Tibial nerve (tissue), 4 donors: Measurements from ENCODE around the gene VWF. TPM values are rescaled to one million over a fixed set of nuclear protein-coding genes. Genes with fewer than 3 reads are reported as not detected.
A peak's percentile ranks its signal among the peaks of the same experiment; 100 is the strongest.
"Not testable (repeated sequence)": the region's sequence is repeated elsewhere in the genome, so short reads cannot be mapped to it uniquely, and the experiment has no call there.

Source experiments
- DNase-seq, 2 donors: peaks; one replicate each; pipeline ENCODE4 v3.0.0-alpha.2; 2019; ENCODE audit warnings: low spot score in 2 of 2
- H3K27ac ChIP-seq, 4 donors: fragments of 200-600 bp; sonication (generic) in 3 of 4; one replicate each; pipeline ENCODE4 v1.5.1; 2017 to 2019; ENCODE audit warnings: mild to moderate bottlenecking in 1 of 4
- H3K27me3 ChIP-seq, 2 donors: fragments of 200-600 bp; sonication (generic) in 1 of 2; one replicate each; pipeline versions ENCODE4 v1.5.1 to v1.6.0; 2017 to 2019
- H3K36me3 ChIP-seq, 3 donors: fragments of 200-600 bp; sonication (generic); one replicate each; pipeline ENCODE4 v1.5.1; 2018 to 2019
- H3K4me1 ChIP-seq, 4 donors: fragments of 200-600 bp; sonication (generic) in 3 of 4; one replicate each; pipeline ENCODE4 v1.5.1; 2017 to 2019
- H3K4me3 ChIP-seq, 4 donors: fragments of 200-600 bp; sonication (generic) in 3 of 4; one replicate each; pipeline ENCODE4 v1.5.1; 2017 to 2019; ENCODE audit warnings: mild to moderate bottlenecking in 1 of 4, moderate library complexity in 1 of 4
- H3K9me3 ChIP-seq, 4 donors: fragments of 200-600 bp; sonication (generic) in 3 of 4; one replicate each; pipeline ENCODE4 v1.5.1; 2017 to 2019
- EP300 ChIP-seq, 2 donors: sonication (generic); formaldehyde crosslinking; IDR thresholded peaks; one replicate each; pipeline ENCODE4 v1.6.1; 2017; ENCODE audit warnings: antibody characterized with exemption in 2 of 2, mild to moderate bottlenecking in 1 of 2
- POLR2A ChIP-seq, 2 donors: fragments of 450-650 bp; IDR thresholded peaks; one replicate each; pipeline ENCODE4 v1.6.1; 2017; ENCODE audit warnings: antibody characterized with exemption in 2 of 2, mild to moderate bottlenecking in 2 of 2, moderate library complexity in 2 of 2
- WGBS, 2 donors: methylation state at CpG; one replicate each; pipeline ENCODE4 v1.1.5; 2018; 5-methylcytosine and 5-hydroxymethylcytosine counted together
- total RNA-seq, 4 donors: library from RNA; depleted of rRNA; stranded (reverse); fragments of >200 nt; gene quantifications; one replicate each; pipeline ENCODE4 v1.1.0, GENCODE V29; 2016
- TF ChIP-seq, protein P1 (sequence below), 5 experiments: fragments of 200-600 bp in 3 of 5; fragments of 450-650 bp in 2 of 5; sonication (generic) in 3 of 5; IDR thresholded peaks; one replicate each; pipeline ENCODE4 v1.5.1; 2016 to 2019; ENCODE audit warnings: antibody characterized with exemption in 5 of 5, mild to moderate bottlenecking in 3 of 5, moderate library complexity in 2 of 5

Gene VWF
- total RNA-seq, 4 donors from 2014 or later = 82.7 to 311 (median 214) TPM

- DNase-seq = no peak
- Histone ChIP-seq H3K4me3 (no peak overlapping the region), H3K36me3 (peaks cover 0 to 8% (median 0%) of the 10 kb centered on the region in 3 donors), H3K9me3 (peaks cover 0 to 14% (median 0%) of the 10 kb centered on the region in 4 donors), H3K27ac (no peak overlapping the region), H3K4me1 (no peaks in the 10 kb centered on the region), H3K27me3 (no peaks in the 10 kb centered on the region)
- WGBS, 2 donors = 90 to 92% methylated on average over 5 of the region's 5 CpGs
- TF ChIP-seq POLR2A (IDR thresholded peaks at IDR 0.05) (no peak), EP300 (IDR thresholded peaks at IDR 0.05) (no peak)
- TF ChIP-seq, protein P1, sequence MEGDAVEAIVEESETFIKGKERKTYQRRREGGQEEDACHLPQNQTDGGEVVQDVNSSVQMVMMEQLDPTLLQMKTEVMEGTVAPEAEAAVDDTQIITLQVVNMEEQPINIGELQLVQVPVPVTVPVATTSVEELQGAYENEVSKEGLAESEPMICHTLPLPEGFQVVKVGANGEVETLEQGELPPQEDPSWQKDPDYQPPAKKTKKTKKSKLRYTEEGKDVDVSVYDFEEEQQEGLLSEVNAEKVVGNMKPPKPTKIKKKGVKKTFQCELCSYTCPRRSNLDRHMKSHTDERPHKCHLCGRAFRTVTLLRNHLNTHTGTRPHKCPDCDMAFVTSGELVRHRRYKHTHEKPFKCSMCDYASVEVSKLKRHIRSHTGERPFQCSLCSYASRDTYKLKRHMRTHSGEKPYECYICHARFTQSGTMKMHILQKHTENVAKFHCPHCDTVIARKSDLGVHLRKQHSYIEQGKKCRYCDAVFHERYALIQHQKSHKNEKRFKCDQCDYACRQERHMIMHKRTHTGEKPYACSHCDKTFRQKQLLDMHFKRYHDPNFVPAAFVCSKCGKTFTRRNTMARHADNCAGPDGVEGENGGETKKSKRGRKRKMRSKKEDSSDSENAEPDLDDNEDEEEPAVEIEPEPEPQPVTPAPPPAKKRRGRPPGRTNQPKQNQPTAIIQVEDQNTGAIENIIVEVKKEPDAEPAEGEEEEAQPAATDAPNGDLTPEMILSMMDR (IDR thresholded peaks at IDR 0.05) = no peak
Observed at GRCh38 chr12:6029401-6029800, 95.1 kb downstream of the VWF start.

DNA sequence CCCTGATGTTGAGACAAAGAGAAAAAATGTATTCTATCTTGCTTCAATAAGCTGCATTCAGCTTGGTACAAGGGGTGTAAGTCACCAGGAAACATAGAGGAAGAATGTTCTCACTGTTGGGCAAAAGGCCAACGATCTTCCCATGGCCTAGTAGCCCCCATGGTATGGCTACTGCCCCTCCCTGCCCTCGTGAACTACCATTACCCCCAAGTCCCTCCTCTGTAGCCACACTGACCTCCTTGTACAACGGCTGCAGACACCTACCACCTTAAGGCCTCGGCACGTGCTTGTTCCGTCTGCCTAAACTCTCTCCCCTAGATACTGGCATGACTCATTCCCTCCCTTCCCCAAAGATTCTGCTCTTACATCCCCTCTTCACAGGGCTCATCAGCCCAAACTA is 97.5 kb downstream of the VWF start:
- DNase-seq = no peak
- Histone ChIP-seq H3K9me3 (peaks cover 0 to 14% (median 0%) of the 10 kb centered on the region in 4 donors), H3K4me3 (no peak overlapping the region), H3K36me3 (peaks cover 0 to 8% (median 0%) of the 10 kb centered on the region in 3 donors), H3K4me1 (no peaks in the 10 kb centered on the region), H3K27ac (no peak overlapping the region), H3K27me3 (no peaks in the 10 kb centered on the region)
- TF ChIP-seq POLR2A (IDR thresholded peaks at IDR 0.05) = no peak
- no peak for TF ChIP-seq EP300 (IDR thresholded peaks at IDR 0.05)
- TF ChIP-seq, protein P1 (IDR thresholded peaks at IDR 0.05) = no peak
- WGBS, 2 donors = 69 to 73% methylated on average over 6 of the region's 6 CpGs

- not testable (repeated sequence) for H3K4me1 ChIP-seq, H3K4me3 ChIP-seq, H3K27ac ChIP-seq, H3K36me3 ChIP-seq, H3K27me3 ChIP-seq, DNase-seq
- WGBS, 2 donors = 86 to 91% methylated on average over 8 to 9 of the region's 9 CpGs
- H3K9me3 ChIP-seq = peaks cover 0 to 14% (median 0%) of the 10 kb centered on the region in 4 donors
Observed at GRCh38 chr12:6025703-6026298, 98.7 kb downstream of the VWF start.

DNA sequence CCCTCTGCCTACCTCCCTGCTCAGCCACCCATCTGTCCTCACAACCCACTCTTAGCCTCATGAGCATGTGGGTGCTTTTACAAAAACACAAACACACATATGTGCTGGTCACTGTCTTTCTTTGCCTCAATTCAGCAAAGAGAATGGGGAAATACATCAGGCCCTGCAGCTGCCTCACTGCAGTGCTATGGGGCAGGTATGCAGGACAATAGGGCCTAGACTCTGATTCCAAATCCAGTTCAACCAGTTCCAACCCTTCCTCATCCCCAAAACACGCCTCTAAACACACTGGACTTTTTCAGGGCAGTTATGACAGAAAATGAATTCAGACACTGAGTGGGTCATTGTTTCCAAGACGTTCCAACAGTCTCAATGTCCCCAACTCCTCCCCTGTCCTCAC is 100.4 kb downstream of the VWF start:
- H3K36me3 ChIP-seq, DNase-seq, H3K27me3 ChIP-seq, H3K4me1 ChIP-seq, H3K4me3 ChIP-seq: not testable (repeated sequence)
- peak overlapping the region in 1 of 4 donors; percentile 63 for H3K27ac ChIP-seq
- WGBS, 2 donors = 38 to 48% methylated on average over 2 of the region's 2 CpGs
- peaks cover 0 to 12% (median 0%) of the 10 kb centered on the region in 4 donors for H3K9me3 ChIP-seq

DNA sequence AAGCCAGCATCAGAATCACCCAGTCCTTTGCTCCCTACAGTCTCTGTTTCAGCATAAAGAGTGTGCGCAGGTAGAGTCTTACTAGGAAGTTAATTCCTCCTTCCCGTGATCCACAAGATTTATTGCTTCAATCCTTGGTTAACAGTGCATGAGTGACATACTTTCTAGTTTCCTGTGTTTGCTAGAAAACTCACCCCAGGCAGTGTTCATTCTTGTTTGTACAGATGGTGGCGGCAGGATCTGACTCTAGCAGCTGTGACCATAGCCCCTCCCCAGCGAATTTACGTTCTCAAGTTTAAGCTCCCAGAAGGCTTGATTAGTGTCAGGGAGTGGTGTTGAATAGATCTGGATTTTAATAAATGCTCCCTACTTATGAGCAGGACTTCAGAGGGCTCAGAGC is 103.5 kb downstream of the VWF start:
- TF ChIP-seq, protein P1 (IDR thresholded peaks at IDR 0.05) = no peak
- TF ChIP-seq EP300 (IDR thresholded peaks at IDR 0.05) = no peak
- TF ChIP-seq POLR2A (IDR thresholded peaks at IDR 0.05) = no peak
- H3K27me3 ChIP-seq = no peaks in the 10 kb centered on the region
- WGBS, 2 donors = 51 to 53% methylated on average over 5 of the region's 5 CpGs

DNA sequence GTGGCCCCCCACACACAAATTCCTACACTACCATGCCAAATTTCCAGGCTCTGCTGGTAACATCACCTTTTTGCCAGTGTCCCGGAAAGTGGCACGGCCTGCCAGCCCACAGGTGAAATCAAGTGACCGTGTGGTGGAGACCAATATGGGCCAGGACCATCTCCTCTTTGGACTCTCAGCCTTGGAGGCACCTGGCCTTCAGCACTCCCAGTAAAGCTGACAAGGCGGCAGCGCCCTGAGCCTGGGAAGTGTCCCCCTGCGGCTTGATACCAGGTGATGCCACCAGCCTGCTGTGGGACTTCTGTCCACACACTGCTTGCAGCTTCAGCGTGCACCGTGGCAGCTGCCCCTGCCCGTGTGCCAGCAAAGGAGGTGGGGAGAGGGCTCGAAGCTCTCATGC is 104.0 kb downstream of the VWF start:
- H3K27me3 ChIP-seq, H3K4me3 ChIP-seq, H3K36me3 ChIP-seq, H3K9me3 ChIP-seq, H3K27ac ChIP-seq, H3K4me1 ChIP-seq, DNase-seq: not testable (repeated sequence)
- WGBS, 2 donors = 84 to 85% methylated on average over 10 of the region's 10 CpGs

More for the DNA sequence above, 103.5 kb downstream of the VWF start:
- Histone ChIP-seq H3K36me3 (peaks cover 0 to 4% (median 0%) of the 10 kb centered on the region in 3 donors), H3K9me3 (no peaks in the 10 kb centered on the region), H3K4me3 (no peak overlapping the region), H3K4me1 (no peaks in the 10 kb centered on the region), H3K27ac (no peak overlapping the region)
- no peak for DNase-seq

DNA sequence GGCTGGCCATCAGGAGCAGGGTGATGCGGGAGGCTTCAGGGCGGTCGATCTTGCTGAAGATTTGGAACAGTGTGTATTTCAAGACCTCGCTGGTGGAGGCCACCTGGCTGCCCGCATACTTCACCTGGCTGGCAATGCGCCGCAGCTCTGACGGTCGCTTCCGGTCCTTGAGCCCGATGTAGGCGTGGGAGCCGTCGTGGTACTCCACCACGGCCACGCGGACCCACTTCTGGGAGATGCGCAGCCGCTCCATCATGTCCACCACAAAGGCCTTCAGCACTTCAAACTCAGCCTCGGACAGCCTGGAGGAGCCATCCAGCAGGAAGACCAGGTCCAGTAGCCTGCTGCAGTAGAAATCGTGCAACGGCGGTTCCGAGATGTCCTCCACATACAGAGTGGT is 105.2 kb downstream of the VWF start:
- not testable (repeated sequence) for H3K4me3 ChIP-seq, H3K4me1 ChIP-seq, H3K36me3 ChIP-seq, H3K9me3 ChIP-seq, H3K27ac ChIP-seq, DNase-seq, H3K27me3 ChIP-seq
- WGBS, 2 donors = 94 to 96% methylated on average over 6 to 22 of the region's 24 CpGs
